Activated T-helper 2 cell treated with anti-CD3 and anti-CD28 coated beads, Interferon-gamma antibody, Interleukin-2, Interleukin-4, amounts not matched to agents 10 μg/mL and 5 μg/mL and 100 μg/mL, durations not matched to agents 14 hours and 24 hours and 36 hours (primary cell): ENCODE results near the gene MTHFD2. TPM values are rescaled to one million over a fixed set of nuclear protein-coding genes. Genes with fewer than 3 reads are reported as not detected.
A peak's percentile ranks its signal among the peaks of the same experiment; 100 is the strongest.

Source experiments
- DNase-seq: peaks from one replicate; pipeline ENCODE4 v3.0.0; 2021; ENCODE audit warnings: low spot score
- H3K27ac Mint-ChIP-seq: one replicate; pipeline ENCODE4 v1.8.0; 2021; ENCODE audit warnings: mixed read lengths
- H3K27me3 Mint-ChIP-seq: one replicate; pipeline ENCODE4 v1.8.0; 2021; ENCODE audit warnings: low read depth, mixed read lengths
- H3K36me3 Mint-ChIP-seq: one replicate; pipeline ENCODE4 v1.8.0; 2021; ENCODE audit warnings: low read depth, mixed read lengths
- H3K4me1 Mint-ChIP-seq: one replicate; pipeline ENCODE4 v1.8.0; 2021; ENCODE audit warnings: low read depth, mixed read lengths
- H3K4me3 Mint-ChIP-seq: one replicate; pipeline ENCODE4 v1.8.0; 2021; ENCODE audit warnings: low read depth, mild to moderate bottlenecking, moderate library complexity, mixed read lengths
- H3K9me3 Mint-ChIP-seq: one replicate; pipeline ENCODE4 v1.8.0; 2021; ENCODE audit warnings: mixed read lengths
- intact Hi-C: fragments of 100-400 bp; cut with micrococcal nuclease; formaldehyde crosslinking; loops from one replicate; pipeline ENCODE4 v1.15.1; 2023
- total RNA-seq: library from RNA; stranded (reverse); gene quantifications from 2 replicates; pipeline ENCODE4 v1.2.3, GENCODE V29; 2022

Gene MTHFD2
- 371 and 381 TPM in 2 replicates for total RNA-seq

GRCh38 chr2:74198461-74199274, at the start of gene MTHFD2:
TSS of gene MTHFD2 (plus strand) at chr2:74198615. CDS start at chr2:74198642, 27 bp downstream.
- intact Hi-C loops: loop anchor here (1.0 to 5.0 kb wide), 6 partner anchors 8 to 370 kb away; partner anchors contain the start of genes BOLA3, INO80B, MOB1A and STAMBP
- no peaks in the 10 kb centered on the region for H3K9me3 Mint-ChIP-seq
- H3K4me3 Mint-ChIP-seq: peak within 1 kb of the TSS; percentile 100
- no peaks in the 10 kb centered on the region for H3K27me3 Mint-ChIP-seq
- peak within 1 kb of the TSS; percentile 100 for H3K27ac Mint-ChIP-seq
- H3K36me3 Mint-ChIP-seq: peaks cover 48% of the 10 kb centered on the region
- H3K4me1 Mint-ChIP-seq: peaks cover 38% of the 10 kb centered on the region
- DNase-seq: peak; percentile 93

- H3K36me3 Mint-ChIP-seq: peaks cover 24% of the 10 kb centered on the region
- H3K27ac Mint-ChIP-seq: no peak overlapping the region
- peaks cover 7% of the 10 kb centered on the region for H3K4me1 Mint-ChIP-seq
- H3K27me3 Mint-ChIP-seq: no peaks in the 10 kb centered on the region
- H3K9me3 Mint-ChIP-seq: no peaks in the 10 kb centered on the region
- H3K4me3 Mint-ChIP-seq: no peak overlapping the region
- no peak for DNase-seq
- intact Hi-C loops: loop anchor here (5.0 kb wide), 1 partner anchor 222 kb away; the partner anchor contains the start of gene DGUOK
Observed at GRCh38 chr2:74149247-74149525, 49.2 kb upstream of the MTHFD2 start.

GRCh38 chr2:74149570-74150319, 48.7 kb upstream of the MTHFD2 start:
- H3K4me1 Mint-ChIP-seq: peaks cover 7% of the 10 kb centered on the region
- H3K4me3 Mint-ChIP-seq: no peak overlapping the region
- H3K36me3 Mint-ChIP-seq: peaks cover 28% of the 10 kb centered on the region
- no peak for DNase-seq
- no peaks in the 10 kb centered on the region for H3K27me3 Mint-ChIP-seq
- H3K27ac Mint-ChIP-seq: no peak overlapping the region
- H3K9me3 Mint-ChIP-seq: no peaks in the 10 kb centered on the region
- intact Hi-C loops: loop anchor here (5.0 kb wide), 1 partner anchor 222 kb away; the partner anchor contains the start of gene DGUOK

GRCh38 chr2:74152954-74153353, 45.5 kb upstream of the MTHFD2 start:
- intact Hi-C loops: no loop called here
- H3K27ac Mint-ChIP-seq: no peak overlapping the region
- no peak for DNase-seq
- H3K27me3 Mint-ChIP-seq: no peaks in the 10 kb centered on the region
- H3K4me1 Mint-ChIP-seq: peaks cover 6% of the 10 kb centered on the region
- peaks cover 55% of the 10 kb centered on the region for H3K36me3 Mint-ChIP-seq
- no peak overlapping the region for H3K4me3 Mint-ChIP-seq
- H3K9me3 Mint-ChIP-seq: no peaks in the 10 kb centered on the region

GRCh38 chr2:74155830-74156229, 42.6 kb upstream of the MTHFD2 start:
- H3K27ac Mint-ChIP-seq: no peak overlapping the region
- no peak for DNase-seq
- H3K4me1 Mint-ChIP-seq: peaks cover 9% of the 10 kb centered on the region
- intact Hi-C loops: no loop called here
- H3K4me3 Mint-ChIP-seq: no peak overlapping the region
- H3K27me3 Mint-ChIP-seq: no peaks in the 10 kb centered on the region
- H3K36me3 Mint-ChIP-seq: peaks cover 70% of the 10 kb centered on the region
- no peaks in the 10 kb centered on the region for H3K9me3 Mint-ChIP-seq

- H3K9me3 Mint-ChIP-seq: peaks cover 10% of the 10 kb centered on the region
- no peak overlapping the region for H3K27ac Mint-ChIP-seq
- no peaks in the 10 kb centered on the region for H3K27me3 Mint-ChIP-seq
- intact Hi-C loops: no loop called here
- peaks cover 5% of the 10 kb centered on the region for H3K4me1 Mint-ChIP-seq
- DNase-seq: no peak
- H3K36me3 Mint-ChIP-seq: peaks cover 83% of the 10 kb centered on the region
- no peak overlapping the region for H3K4me3 Mint-ChIP-seq
Observed at GRCh38 chr2:74162951-74163350, 35.5 kb upstream of the MTHFD2 start.

- Mint-ChIP-seq H3K27me3 (no peaks in the 10 kb centered on the region), H3K4me1 (peaks cover 7% of the 10 kb centered on the region), H3K27ac (no peak overlapping the region), H3K4me3 (no peak overlapping the region), H3K36me3 (peaks cover 82% of the 10 kb centered on the region), H3K9me3 (peaks cover 10% of the 10 kb centered on the region)
- intact Hi-C loops: no loop called here
- no peak for DNase-seq
Observed at GRCh38 chr2:74164761-74165160, 33.7 kb upstream of the MTHFD2 start.

- intact Hi-C loops: no loop called here
- Mint-ChIP-seq H3K4me3 (no peak overlapping the region), H3K4me1 (peaks cover 17% of the 10 kb centered on the region), H3K9me3 (peaks cover 10% of the 10 kb centered on the region), H3K36me3 (peaks cover 73% of the 10 kb centered on the region), H3K27ac (peak overlapping the region; percentile 58), H3K27me3 (no peaks in the 10 kb centered on the region)
- no peak for DNase-seq
Observed at GRCh38 chr2:74168739-74169138, 29.7 kb upstream of the MTHFD2 start.

- H3K27me3 Mint-ChIP-seq: no peaks in the 10 kb centered on the region
- H3K36me3 Mint-ChIP-seq: peaks cover 52% of the 10 kb centered on the region
- no peak for DNase-seq
- H3K9me3 Mint-ChIP-seq: no peaks in the 10 kb centered on the region
- intact Hi-C loops: no loop called here
- peaks cover 42% of the 10 kb centered on the region for H3K4me1 Mint-ChIP-seq
- no peak overlapping the region for H3K4me3 Mint-ChIP-seq
- no peak overlapping the region for H3K27ac Mint-ChIP-seq
Observed at GRCh38 chr2:74174909-74175308, 23.5 kb upstream of the MTHFD2 start.

GRCh38 chr2:74177696-74178095, 20.7 kb upstream of the MTHFD2 start:
- Mint-ChIP-seq H3K36me3 (peaks cover 32% of the 10 kb centered on the region), H3K4me3 (peak overlapping the region; percentile 85), H3K27me3 (no peaks in the 10 kb centered on the region), H3K4me1 (peaks cover 44% of the 10 kb centered on the region), H3K9me3 (no peaks in the 10 kb centered on the region), H3K27ac (peak overlapping the region; percentile 81)
- DNase-seq: no peak
- intact Hi-C loops: loop anchor here (1.0 kb wide), 2 partner anchors 21 to 29 kb away; partner anchors contain the start of gene MTHFD2

GRCh38 chr2:74178211-74179062, 20.0 kb upstream of the MTHFD2 start, which contains the start of gene MOB1A:
TSS of gene MOB1A (minus strand) at chr2:74178879. CDS start at chr2:74178674, 205 bp downstream.
- Mint-ChIP-seq H3K36me3 (peaks cover 28% of the 10 kb centered on the region), H3K9me3 (no peaks in the 10 kb centered on the region), H3K27me3 (no peaks in the 10 kb centered on the region), H3K4me3 (peak within 1 kb of the TSS; percentile 85), H3K4me1 (peaks cover 40% of the 10 kb centered on the region), H3K27ac (peak within 1 kb of the TSS; percentile 81)
- DNase-seq: peak; percentile 97
- intact Hi-C loops: loop anchor here (1.0 kb wide), 2 partner anchors 20 to 28 kb away; partner anchors contain the start of gene MTHFD2
